ENCODE data around the gene HDAC1.

HDAC1 gene

DNA sequence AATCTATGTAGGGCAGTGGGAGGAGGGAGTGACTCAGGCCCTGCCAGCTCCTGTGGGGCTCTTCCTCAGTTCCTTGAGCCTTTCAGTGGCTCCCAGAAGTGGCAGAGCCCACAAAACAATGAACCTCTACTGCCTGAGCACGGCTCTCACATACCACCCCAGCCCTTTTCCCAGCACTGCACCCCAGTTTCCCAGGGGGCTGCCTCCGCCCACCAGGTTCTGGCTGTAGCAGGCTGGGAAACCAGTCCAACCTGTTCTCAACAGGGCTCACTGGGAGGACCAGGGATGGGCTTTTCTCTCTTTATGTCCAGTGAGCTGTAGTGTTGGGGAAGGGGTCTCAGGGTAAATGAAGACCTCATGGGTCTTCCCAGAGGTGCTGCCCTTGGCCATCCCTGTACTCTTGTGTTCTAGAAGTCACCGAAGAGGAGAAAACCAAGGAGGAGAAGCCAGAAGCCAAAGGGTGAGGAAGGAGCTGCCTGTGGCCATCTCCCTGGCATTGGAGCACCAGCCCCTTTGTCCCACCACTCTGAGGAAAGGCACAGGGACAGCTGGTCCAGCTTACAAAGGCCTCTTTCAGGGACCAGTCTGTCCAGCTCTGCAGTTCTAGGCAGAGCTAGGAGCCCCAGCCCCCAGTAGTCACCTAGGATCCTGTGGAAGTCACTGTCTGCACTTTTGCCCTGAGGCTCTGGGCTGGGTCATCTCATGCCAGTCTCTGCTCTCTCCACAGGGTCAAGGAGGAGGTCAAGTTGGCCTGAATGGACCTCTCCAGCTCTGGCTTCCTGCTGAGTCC is 40.6 kb downstream of the HDAC1 start:
- DNase-seq (ENCODE audit: extremely low read depth, low read depth): no peak
- TF ChIP-seq, protein P1, sequence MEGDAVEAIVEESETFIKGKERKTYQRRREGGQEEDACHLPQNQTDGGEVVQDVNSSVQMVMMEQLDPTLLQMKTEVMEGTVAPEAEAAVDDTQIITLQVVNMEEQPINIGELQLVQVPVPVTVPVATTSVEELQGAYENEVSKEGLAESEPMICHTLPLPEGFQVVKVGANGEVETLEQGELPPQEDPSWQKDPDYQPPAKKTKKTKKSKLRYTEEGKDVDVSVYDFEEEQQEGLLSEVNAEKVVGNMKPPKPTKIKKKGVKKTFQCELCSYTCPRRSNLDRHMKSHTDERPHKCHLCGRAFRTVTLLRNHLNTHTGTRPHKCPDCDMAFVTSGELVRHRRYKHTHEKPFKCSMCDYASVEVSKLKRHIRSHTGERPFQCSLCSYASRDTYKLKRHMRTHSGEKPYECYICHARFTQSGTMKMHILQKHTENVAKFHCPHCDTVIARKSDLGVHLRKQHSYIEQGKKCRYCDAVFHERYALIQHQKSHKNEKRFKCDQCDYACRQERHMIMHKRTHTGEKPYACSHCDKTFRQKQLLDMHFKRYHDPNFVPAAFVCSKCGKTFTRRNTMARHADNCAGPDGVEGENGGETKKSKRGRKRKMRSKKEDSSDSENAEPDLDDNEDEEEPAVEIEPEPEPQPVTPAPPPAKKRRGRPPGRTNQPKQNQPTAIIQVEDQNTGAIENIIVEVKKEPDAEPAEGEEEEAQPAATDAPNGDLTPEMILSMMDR (IDR thresholded peaks at IDR 0.05; ENCODE audit: low read depth, low read length): no peak

DNA sequence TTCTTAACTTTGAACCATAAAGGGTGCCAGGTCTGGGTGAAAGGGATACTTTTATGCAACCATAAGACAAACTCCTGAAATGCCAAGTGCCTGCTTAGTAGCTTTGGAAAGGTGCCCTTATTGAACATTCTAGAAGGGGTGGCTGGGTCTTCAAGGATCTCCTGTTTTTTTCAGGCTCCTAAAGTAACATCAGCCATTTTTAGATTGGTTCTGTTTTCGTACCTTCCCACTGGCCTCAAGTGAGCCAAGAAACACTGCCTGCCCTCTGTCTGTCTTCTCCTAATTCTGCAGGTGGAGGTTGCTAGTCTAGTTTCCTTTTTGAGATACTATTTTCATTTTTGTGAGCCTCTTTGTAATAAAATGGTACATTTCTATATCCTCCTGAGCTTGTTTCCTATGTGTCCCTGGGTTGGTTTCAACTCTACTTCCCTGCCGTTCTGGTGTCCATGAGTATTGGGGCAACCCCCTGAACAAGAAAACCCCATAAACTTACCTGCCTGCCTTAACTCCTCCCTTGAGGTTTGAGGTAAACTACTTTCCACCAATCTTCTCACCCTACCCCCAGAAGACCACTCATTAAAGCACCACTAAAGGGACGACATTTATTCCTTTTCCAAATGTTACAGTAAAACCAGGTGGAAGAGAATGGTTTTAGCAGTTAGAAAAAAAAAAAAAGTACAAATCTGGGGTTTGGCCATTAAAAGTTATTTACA is 41.5 kb downstream of the HDAC1 start:
- DNase-seq (ENCODE audit: extremely low read depth, low read depth): no peak
- TF ChIP-seq, protein P1 (IDR thresholded peaks at IDR 0.05; ENCODE audit: low read depth, low read length): no peak

DNA sequence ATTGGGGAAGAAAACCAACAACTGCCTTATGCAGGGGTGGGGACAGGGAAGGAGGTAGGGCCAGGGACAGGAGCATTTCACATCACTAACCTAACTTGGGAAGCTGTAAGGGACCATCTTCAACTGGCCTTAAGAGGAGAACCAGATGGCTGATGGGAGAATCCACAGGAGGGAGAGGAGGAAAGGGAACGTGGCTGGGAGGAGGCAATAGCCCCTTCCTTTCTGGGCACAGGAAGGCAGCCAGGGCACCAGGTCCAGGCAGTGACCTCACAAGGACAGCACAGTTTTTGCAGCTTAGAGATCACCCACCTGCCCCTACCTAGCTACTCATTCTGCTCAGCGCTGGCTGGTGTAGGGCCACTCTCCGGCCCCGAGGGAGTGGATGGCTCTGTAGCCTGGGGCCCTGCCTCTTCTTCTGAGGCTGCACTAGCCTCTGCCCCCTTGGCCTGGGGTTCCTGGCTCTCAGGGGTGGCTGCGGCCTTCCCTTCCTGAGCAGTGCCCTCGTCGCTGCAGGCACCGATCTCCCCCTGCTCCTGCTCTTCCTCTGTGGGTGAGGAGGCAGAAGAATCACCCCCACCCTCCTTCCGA is 42.5 kb downstream of the HDAC1 start:
- DNase-seq (ENCODE audit: extremely low read depth, low read depth): no peak
- TF ChIP-seq, protein P1 (IDR thresholded peaks at IDR 0.05; ENCODE audit: low read depth, low read length): no peak

DNA sequence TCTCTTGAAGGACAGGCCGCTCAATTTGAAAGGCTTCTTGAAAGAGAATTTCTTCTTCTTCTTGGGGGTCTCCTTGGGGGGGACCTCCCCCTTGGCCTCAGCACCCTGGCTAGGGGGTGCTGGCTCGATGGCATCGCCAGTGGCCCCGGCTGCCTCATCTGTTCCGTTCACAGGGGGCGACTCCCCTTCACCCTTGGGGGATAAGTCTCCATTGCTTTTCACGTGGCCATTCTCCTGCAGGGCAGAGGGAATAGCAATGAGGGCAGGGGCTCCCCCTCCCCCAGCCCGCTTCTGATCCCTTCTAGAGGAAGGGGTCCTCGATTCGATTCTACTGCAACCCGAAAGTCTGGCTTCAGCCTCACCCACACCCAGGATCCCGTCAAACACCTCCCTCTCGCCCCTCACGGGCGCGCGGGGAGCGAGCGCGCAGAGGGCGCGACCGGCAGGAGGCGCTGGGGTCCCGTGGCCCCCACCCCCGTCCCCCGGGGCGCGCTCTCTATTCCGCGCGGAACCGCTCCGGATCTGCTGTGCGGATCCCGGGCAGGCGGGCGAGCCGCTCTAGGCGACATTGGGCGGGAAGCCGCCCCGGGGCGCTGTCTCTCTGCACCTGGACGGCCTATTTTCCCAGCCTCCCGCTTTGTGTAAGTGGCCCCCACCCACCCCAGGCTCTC is 43.1 kb downstream of the HDAC1 start:
- TF ChIP-seq, protein P1 (IDR thresholded peaks at IDR 0.05; ENCODE audit: low read depth, low read length): peak; percentile 54
- no peak for DNase-seq (ENCODE audit: extremely low read depth, low read depth)

DNA sequence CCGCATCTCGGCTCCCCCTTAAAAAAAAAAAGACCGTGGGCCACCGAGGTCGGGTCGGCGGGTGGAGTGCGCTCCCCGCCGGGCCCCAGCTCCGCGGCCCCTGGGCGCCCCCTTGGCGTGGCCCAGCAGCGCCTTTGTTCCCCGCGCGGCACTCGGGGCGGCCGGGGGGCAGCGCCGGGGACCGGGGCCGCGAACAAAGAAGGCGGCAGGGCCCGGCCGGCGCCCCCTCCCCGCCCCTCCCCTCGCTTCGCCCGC is 43.6 kb downstream of the HDAC1 start:
- DNase-seq (ENCODE audit: extremely low read depth, low read depth): no peak
- TF ChIP-seq, protein P1 (IDR thresholded peaks at IDR 0.05; ENCODE audit: low read depth, low read length): no peak

DNA sequence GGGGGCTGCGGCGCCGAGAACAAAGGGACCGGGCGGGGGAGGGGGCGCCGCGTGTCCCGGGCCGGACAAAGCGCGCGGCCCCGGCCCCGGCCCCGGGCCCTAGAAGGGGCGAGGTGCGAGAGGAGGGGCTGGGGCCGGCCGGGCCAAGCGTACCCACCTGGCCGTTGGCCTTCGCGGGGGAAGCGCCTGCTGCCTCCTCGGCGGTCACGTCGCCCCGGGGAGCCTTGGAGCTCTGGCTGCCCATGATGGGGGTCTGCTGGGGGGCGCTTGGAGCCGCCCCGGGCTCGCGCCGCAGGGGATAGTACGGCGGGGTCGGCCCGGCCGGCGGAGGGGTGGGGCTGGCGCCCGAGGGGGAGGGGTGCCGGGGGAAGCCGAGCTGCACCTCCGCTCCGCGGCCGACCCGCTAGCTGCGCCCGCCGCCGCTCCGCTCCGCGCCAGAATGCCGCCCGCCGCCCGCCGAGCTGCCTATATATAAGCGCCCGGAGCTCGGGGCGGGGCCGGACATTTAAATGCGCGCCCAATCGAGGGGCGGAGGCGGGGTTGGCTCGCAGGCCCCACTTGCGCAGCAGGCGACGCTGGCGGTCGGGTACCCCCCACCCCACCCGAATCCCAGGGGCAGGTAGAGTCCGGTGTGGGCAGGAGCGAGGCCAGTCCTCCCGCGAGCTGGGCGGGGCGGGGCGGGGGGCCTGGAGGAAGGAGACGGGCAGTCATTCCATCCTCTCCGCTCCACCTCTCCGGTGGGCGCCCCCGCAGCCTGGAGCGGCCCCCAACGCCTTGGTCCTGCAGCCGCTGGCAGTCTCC is 44.1 kb downstream of the HDAC1 start, which contains the start of gene MARCKSL1:
Gene MARCKSL1 (minus strand): TSS at position 444 of the 801 bp plus-strand sequence. CDS start 200 bp downstream, at position 244.
- no peak for DNase-seq (ENCODE audit: extremely low read depth, low read depth)
- TF ChIP-seq, protein P1 (IDR thresholded peaks at IDR 0.05; ENCODE audit: low read depth, low read length): no peak

Measured in AG09319 (cell line).